HFFc6 (cell line): ENCODE data around the gene FEM1C. TPM values are rescaled to one million over a fixed set of nuclear protein-coding genes. Genes with fewer than 3 reads are reported as not detected.

Experiments
- DNase-seq: peaks from one replicate; pipeline ENCODE4 v3.0.0-alpha.2; 2018
- H3K27ac Mint-ChIP-seq: 2 replicates; pipeline ENCODE4 v1.8.0; 2020; ENCODE audit warnings: mild to moderate bottlenecking, mixed read lengths
- H3K27me3 Mint-ChIP-seq: 2 replicates; pipeline ENCODE4 v1.8.0; 2021; ENCODE audit warnings: mild to moderate bottlenecking, moderate library complexity, mixed read lengths; ENCODE audit not compliant: insufficient read depth
- H3K36me3 Mint-ChIP-seq: 2 replicates; pipeline ENCODE4 v1.8.0; 2021; ENCODE audit warnings: low read depth, mixed read lengths
- H3K4me1 Mint-ChIP-seq: 2 replicates; pipeline ENCODE4 v1.8.0; 2020; ENCODE audit warnings: low read depth, mixed read lengths
- H3K4me3 Mint-ChIP-seq: 2 replicates; pipeline ENCODE4 v1.8.0; 2020; ENCODE audit warnings: mild to moderate bottlenecking, moderate library complexity, mixed read lengths
- H3K9me3 Mint-ChIP-seq: 2 replicates; pipeline ENCODE4 v1.8.0; 2020; ENCODE audit warnings: mild to moderate bottlenecking, mixed read lengths
- CTCF ChIP-seq: fragments of 200-600 bp; sonication (generic); IDR thresholded peaks from 2 replicates; pipeline ENCODE4 v1.5.0; 2021; ENCODE audit warnings: antibody characterized with exemption, mild to moderate bottlenecking
- total RNA-seq, 6 experiments: library from RNA; stranded (reverse); fragmentation: NEBNext Ultra II Directional; extraction: Animal tissue kit (Norgen Biotek cat#: 25700); gene quantifications; 2 replicates in 1 of 6; 3 replicates in 5 of 6; pipeline ENCODE4 v1.2.3, GENCODE V29; 2021

FEM1C gene
- total RNA-seq, 6 experiments from 2014 or later: 12.1 to 15.9 (median 14.9) TPM

- Mint-ChIP-seq H3K9me3 (no peaks in the 10 kb centered on the region), H3K36me3 (peaks cover 54% of the 10 kb centered on the region), H3K4me3 (no peak overlapping the region), H3K4me1 (peaks cover 86% of the 10 kb centered on the region), H3K27me3 (no peaks in the 10 kb centered on the region; the same call in 1 of the 2 replicates), H3K27ac (peak overlapping the region; percentile 8; the same call in 1 of the 2 replicates)
- no peak for DNase-seq
- no peak for TF ChIP-seq CTCF
Observed at GRCh38 chr5:115532517-115532916, 12.1 kb downstream of the FEM1C start.

GRCh38 chr5:115531787-115532367 lies 12.7 kb downstream of the FEM1C start:
- Mint-ChIP-seq H3K36me3 (peaks cover 52% of the 10 kb centered on the region), H3K4me1 (peaks cover 85% of the 10 kb centered on the region), H3K27ac (peak overlapping the region; percentile 34; the same call in 1 of the 2 replicates), H3K4me3 (no peak overlapping the region), H3K9me3 (no peaks in the 10 kb centered on the region), H3K27me3 (no peaks in the 10 kb centered on the region; the same call in 1 of the 2 replicates)
- no peak for TF ChIP-seq CTCF
- DNase-seq: no peak

- no peak for DNase-seq
- no peaks in the 10 kb centered on the region; the same call in 1 of the 2 replicates for H3K27me3 Mint-ChIP-seq
- no peaks in the 10 kb centered on the region for H3K9me3 Mint-ChIP-seq
- no peak overlapping the region for H3K4me3 Mint-ChIP-seq
- H3K4me1 Mint-ChIP-seq: peaks cover 85% of the 10 kb centered on the region
- TF ChIP-seq CTCF: no peak
- H3K36me3 Mint-ChIP-seq: peaks cover 52% of the 10 kb centered on the region
- no peak overlapping the region for H3K27ac Mint-ChIP-seq
Observed at GRCh38 chr5:115531380-115531779, 13.2 kb downstream of the FEM1C start.

GRCh38 chr5:115530426-115530825 lies 14.1 kb downstream of the FEM1C start:
- no peak overlapping the region for H3K4me3 Mint-ChIP-seq
- no peak for TF ChIP-seq CTCF

GRCh38 chr5:115526604-115527003 lies 18.0 kb downstream of the FEM1C start:
- no peak overlapping the region for H3K27ac Mint-ChIP-seq

More at GRCh38 chr5:115530426-115530825, 14.1 kb downstream of the FEM1C start:
- no peaks in the 10 kb centered on the region for H3K9me3 Mint-ChIP-seq
- no peak overlapping the region for H3K27ac Mint-ChIP-seq
- H3K36me3 Mint-ChIP-seq: peaks cover 45% of the 10 kb centered on the region
- H3K27me3 Mint-ChIP-seq: no peaks in the 10 kb centered on the region; the same call in 1 of the 2 replicates
- H3K4me1 Mint-ChIP-seq: peaks cover 81% of the 10 kb centered on the region
- DNase-seq: no peak

More at GRCh38 chr5:115526604-115527003, 18.0 kb downstream of the FEM1C start:
- no peak for DNase-seq
- Mint-ChIP-seq H3K27me3 (no peaks in the 10 kb centered on the region), H3K9me3 (no peaks in the 10 kb centered on the region), H3K36me3 (peaks cover 53% of the 10 kb centered on the region), H3K4me3 (no peak overlapping the region), H3K4me1 (peaks cover 76% of the 10 kb centered on the region)
- TF ChIP-seq CTCF: no peak
